ENCODE data around the gene AGPAT3.

GRCh38 chr21:43817157-43818086, 47.6 kb upstream of the AGPAT3 start:
- TF ChIP-seq CTCF (IDR thresholded peaks at IDR 0.05) (no peak), POLR2A (IDR thresholded peaks at IDR 0.05) (no peak)

All from right lobe of liver (tissue), 4 donors.